SH-SY5Y (cell line): ENCODE measurements around the gene CTCF.

ENCODE experiments used
- GATA2 ChIP-seq: IDR thresholded peaks from 2 replicates; pipeline ENCODE4 v1.6.1; 2011; ENCODE audit warnings: mild to moderate bottlenecking, low read depth, low read length
- GATA3 ChIP-seq: IDR thresholded peaks from 2 replicates; pipeline ENCODE4 v1.6.1; 2011; ENCODE audit warnings: low read depth, mild to moderate bottlenecking, low read length, moderate library complexity

- TF ChIP-seq GATA2, result no peak
- no peak for TF ChIP-seq GATA3
These were observed 94.8 kb downstream of the CTCF start for GRCh38 chr16:67657017-67657608.
